ENCODE results near the gene HES3.

HES3 gene

DNA sequence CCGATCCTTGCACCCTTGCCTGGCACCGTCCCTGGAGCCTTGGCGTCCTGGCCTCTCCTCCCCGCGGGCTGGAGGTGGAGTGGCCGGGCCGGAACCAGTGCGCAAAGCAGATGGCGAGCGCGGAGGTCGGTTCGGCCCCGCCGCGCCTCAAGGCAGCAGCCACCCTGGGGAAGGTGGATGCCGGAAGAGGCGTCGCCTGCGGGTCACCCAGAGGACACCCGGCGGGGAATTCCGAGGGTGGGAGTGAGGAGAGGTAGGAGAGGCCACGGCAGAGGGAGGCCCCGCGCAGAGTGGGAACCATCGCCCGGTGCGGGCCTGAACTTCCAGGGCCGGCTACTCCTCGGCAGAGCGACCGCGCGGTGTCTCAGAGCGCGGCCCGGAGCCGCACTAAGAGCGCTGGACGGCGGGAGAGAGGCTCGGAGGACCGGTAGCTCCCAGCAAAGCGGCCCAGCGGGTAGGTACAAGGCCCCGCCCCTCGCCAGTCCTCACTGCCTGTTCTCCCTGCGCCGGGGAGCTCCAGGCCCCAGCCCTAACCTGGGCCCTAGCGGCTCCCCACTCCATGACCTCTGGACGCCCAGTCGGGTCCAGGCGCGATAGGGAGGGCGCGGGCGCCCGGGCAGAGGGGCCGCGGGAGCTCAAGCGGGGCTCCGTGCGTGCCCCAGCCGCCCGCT, 38.0 kb upstream of the HES3 start, which contains the start of gene RNF207:
RNF207 (plus strand) TSS at position 271 of the 671 bp plus-strand sequence. CDS start 417 bp downstream, outside the sequence.
- Histone ChIP-seq H4K20me1 (ENCODE audit: insufficient read depth, low read length) (no peaks in the 10 kb centered on the region), H3K4me1 (ENCODE audit: insufficient read depth, low read length, severe bottlenecking) (peaks cover 15% of the 10 kb centered on the region), H3K79me2 (ENCODE audit: insufficient read depth, low read length) (no peaks in the 10 kb centered on the region), H3K9me3 (ENCODE audit: low read length) (no peaks in the 10 kb centered on the region), H3K36me3 (ENCODE audit: insufficient read depth, low read length) (no peaks in the 10 kb centered on the region), H3K27ac (ENCODE audit: low read depth, low read length, poor library complexity, severe bottlenecking) (no peak within 1 kb of the TSS), H2AFZ (ENCODE audit: low read length) (no peak within 1 kb of the TSS), H3F3A (ENCODE audit: insufficient read depth, low read length) (no peaks in the 10 kb centered on the region), H3K9ac (ENCODE audit: low read length) (no peak within 1 kb of the TSS), H3K9me2 (ENCODE audit: low read depth, low read length) (no peaks in the 10 kb centered on the region), H3K27me3 (ENCODE audit: insufficient read depth, low read length) (peaks cover 6% of the 10 kb centered on the region; the same call in 1 of the 2 replicates), H3K4me2 (ENCODE audit: low read length) (peak within 1 kb of the TSS; percentile 15; the same call in 1 of the 2 replicates), H3K4me3 (ENCODE audit: low read depth, low read length, poor library complexity, severe bottlenecking) (no peak within 1 kb of the TSS)
- TF ChIP-seq, protein P1, sequence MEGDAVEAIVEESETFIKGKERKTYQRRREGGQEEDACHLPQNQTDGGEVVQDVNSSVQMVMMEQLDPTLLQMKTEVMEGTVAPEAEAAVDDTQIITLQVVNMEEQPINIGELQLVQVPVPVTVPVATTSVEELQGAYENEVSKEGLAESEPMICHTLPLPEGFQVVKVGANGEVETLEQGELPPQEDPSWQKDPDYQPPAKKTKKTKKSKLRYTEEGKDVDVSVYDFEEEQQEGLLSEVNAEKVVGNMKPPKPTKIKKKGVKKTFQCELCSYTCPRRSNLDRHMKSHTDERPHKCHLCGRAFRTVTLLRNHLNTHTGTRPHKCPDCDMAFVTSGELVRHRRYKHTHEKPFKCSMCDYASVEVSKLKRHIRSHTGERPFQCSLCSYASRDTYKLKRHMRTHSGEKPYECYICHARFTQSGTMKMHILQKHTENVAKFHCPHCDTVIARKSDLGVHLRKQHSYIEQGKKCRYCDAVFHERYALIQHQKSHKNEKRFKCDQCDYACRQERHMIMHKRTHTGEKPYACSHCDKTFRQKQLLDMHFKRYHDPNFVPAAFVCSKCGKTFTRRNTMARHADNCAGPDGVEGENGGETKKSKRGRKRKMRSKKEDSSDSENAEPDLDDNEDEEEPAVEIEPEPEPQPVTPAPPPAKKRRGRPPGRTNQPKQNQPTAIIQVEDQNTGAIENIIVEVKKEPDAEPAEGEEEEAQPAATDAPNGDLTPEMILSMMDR (IDR thresholded peaks at IDR 0.05; ENCODE audit: low read length), result no peak
- no peak for TF ChIP-seq EZH2 (IDR thresholded peaks at IDR 0.05; ENCODE audit: borderline replicate concordance, low read length)

GRCh38 chr1:6206520-6206855, 37.5 kb upstream of the HES3 start:
- Histone ChIP-seq H3K4me1 (ENCODE audit: insufficient read depth, low read length, severe bottlenecking) (peaks cover 15% of the 10 kb centered on the region), H3K79me2 (ENCODE audit: insufficient read depth, low read length) (no peaks in the 10 kb centered on the region), H3K27me3 (ENCODE audit: insufficient read depth, low read length) (peaks cover 6% of the 10 kb centered on the region; the same call in 1 of the 2 replicates), H4K20me1 (ENCODE audit: insufficient read depth, low read length) (no peaks in the 10 kb centered on the region), H2AFZ (ENCODE audit: low read length) (no peak overlapping the region), H3K4me3 (ENCODE audit: low read depth, low read length, poor library complexity, severe bottlenecking) (no peak overlapping the region), H3K9ac (ENCODE audit: low read length) (no peak overlapping the region), H3K27ac (ENCODE audit: low read depth, low read length, poor library complexity, severe bottlenecking) (no peak overlapping the region), H3K4me2 (ENCODE audit: low read length) (no peak overlapping the region), H3K36me3 (ENCODE audit: insufficient read depth, low read length) (no peaks in the 10 kb centered on the region), H3F3A (ENCODE audit: insufficient read depth, low read length) (no peaks in the 10 kb centered on the region), H3K9me2 (ENCODE audit: low read depth, low read length) (no peaks in the 10 kb centered on the region), H3K9me3 (ENCODE audit: low read length) (no peaks in the 10 kb centered on the region)
- TF ChIP-seq, protein P1 (IDR thresholded peaks at IDR 0.05; ENCODE audit: low read length), result no peak
- no peak for TF ChIP-seq EZH2 (IDR thresholded peaks at IDR 0.05; ENCODE audit: borderline replicate concordance, low read length)

- H3K4me2 ChIP-seq (ENCODE audit: low read length), result no peak overlapping the region
- H3K27me3 ChIP-seq (ENCODE audit: insufficient read depth, low read length), result peaks cover 6% of the 10 kb centered on the region; the same call in 1 of the 2 replicates
- no peak overlapping the region for H3K27ac ChIP-seq (ENCODE audit: low read depth, low read length, poor library complexity, severe bottlenecking)
- no peaks in the 10 kb centered on the region for H3F3A ChIP-seq (ENCODE audit: insufficient read depth, low read length)
- no peaks in the 10 kb centered on the region for H4K20me1 ChIP-seq (ENCODE audit: insufficient read depth, low read length)
- TF ChIP-seq EZH2 (IDR thresholded peaks at IDR 0.05; ENCODE audit: borderline replicate concordance, low read length), result no peak
- TF ChIP-seq, protein P1 (IDR thresholded peaks at IDR 0.05; ENCODE audit: low read length), result no peak
- H2AFZ ChIP-seq (ENCODE audit: low read length), result no peak overlapping the region
- no peak overlapping the region for H3K4me3 ChIP-seq (ENCODE audit: low read depth, low read length, poor library complexity, severe bottlenecking)
- no peaks in the 10 kb centered on the region for H3K9me2 ChIP-seq (ENCODE audit: low read depth, low read length)
- no peaks in the 10 kb centered on the region for H3K79me2 ChIP-seq (ENCODE audit: insufficient read depth, low read length)
- H3K9ac ChIP-seq (ENCODE audit: low read length), result no peak overlapping the region
- H3K9me3 ChIP-seq (ENCODE audit: low read length), result no peaks in the 10 kb centered on the region
- H3K36me3 ChIP-seq (ENCODE audit: insufficient read depth, low read length), result no peaks in the 10 kb centered on the region
- peaks cover 16% of the 10 kb centered on the region for H3K4me1 ChIP-seq (ENCODE audit: insufficient read depth, low read length, severe bottlenecking)
Measured at GRCh38 chr1:6207075-6207885, 36.7 kb upstream of the HES3 start.
